Fibroblast of skin of abdomen (primary cell): ENCODE results near the gene RHOB.

Source experiments
- DNase-seq: peaks from one replicate; pipeline ENCODE4 v3.0.0-alpha.2; 2013

RHOB gene

GRCh38 chr2:20496076-20496872, 49.4 kb downstream of the RHOB start:
- DNase-seq: peak; percentile 37

- DNase-seq: no peak
Observed at GRCh38 chr2:20496942-20497341, 50.1 kb downstream of the RHOB start.
